Cerebellar cortex (tissue), 1 donor: ENCODE measurements around the gene FGF14.

ENCODE experiments used
- DNase-seq: peaks from one replicate; pipeline ENCODE4 v3.0.0-alpha.2; 2015; ENCODE audit warnings: low spot score

Gene FGF14

GRCh38 chr13:102367836-102368235 is 34.0 kb downstream of the FGF14 start:
- DNase-seq, result no peak

DNA sequence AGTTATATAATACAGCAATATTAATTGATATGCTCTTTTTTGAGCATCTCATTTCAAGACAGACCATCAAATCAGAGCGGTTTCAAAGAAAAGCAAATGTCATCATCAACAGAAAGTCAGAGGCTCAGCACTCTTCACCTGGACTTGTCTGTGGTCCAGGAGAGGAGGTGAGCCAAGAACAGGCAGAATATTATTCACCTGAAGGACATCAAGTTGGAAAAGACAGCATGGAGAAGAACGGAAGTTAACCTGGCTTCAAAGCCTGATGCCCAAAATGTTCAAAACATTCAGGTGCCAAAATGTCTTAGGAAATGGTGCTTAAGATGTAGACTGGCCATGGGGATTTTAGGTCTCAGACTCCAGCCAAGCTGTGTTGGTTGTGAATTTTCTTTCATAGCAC is 40.7 kb downstream of the FGF14 start:
- DNase-seq, result peak; percentile 66

DNA sequence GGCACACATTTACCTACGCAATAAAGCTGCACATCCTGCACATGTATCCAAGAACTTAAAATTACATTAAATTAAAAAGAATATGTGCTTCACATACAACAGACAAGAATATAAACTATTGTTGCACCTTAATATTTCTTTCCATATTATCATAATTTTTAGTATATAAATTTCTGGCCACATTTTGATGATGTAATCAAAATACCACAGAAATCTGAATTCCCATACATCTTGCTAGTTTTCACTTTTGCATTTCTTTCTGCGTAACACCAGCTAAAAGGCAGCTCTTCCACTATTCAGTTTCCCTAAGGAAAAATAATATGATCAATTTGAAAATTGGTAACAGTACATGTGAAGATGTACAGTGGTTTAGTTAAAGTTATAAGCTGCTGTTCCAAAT is 42.6 kb downstream of the FGF14 start:
- DNase-seq, result no peak

GRCh38 chr13:102355251-102355650 is 46.6 kb downstream of the FGF14 start:
- DNase-seq, result no peak

DNA sequence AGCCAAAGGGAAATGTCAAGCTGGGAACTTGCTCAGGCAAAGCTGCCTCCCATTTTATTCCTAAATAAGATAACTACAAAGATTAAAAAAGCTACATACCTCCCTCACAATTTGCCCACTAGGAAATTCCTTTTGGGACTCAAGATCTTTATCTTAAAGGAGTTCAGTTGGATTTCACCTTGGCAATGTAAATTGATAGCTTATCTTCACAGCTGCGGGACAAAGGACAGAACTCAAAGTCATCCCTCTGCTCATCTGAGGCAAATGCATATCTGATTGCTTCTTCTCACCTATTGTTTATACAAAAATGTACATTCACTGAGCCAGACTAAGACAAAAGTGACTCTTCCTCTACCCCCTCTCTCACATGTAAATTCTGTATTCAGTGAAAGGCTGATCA is 47.8 kb downstream of the FGF14 start:
- DNase-seq, result no peak

- peak; percentile 82 for DNase-seq
Observed at GRCh38 chr13:102351521-102351920, 50.3 kb downstream of the FGF14 start.

DNA sequence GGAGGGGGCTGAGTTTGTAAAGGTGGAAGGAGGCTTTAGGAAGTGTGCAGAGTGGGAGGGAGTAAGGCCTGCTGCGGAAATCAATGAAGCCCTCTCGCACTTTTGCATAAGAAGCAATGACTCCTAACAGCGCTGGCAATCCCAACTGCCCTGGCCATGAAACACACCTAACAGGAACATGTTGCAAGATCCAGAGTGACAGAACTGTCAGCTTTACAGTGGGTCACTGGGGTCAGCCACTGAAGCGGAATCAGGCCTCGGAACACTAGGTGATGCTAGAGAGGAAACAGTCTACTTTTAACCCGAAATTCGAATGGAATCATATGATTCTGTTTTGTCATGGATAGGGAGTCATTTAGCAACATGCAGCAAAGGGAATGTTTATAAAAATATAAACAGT is 54.4 kb downstream of the FGF14 start:
- no peak for DNase-seq

- DNase-seq, result no peak
Observed at GRCh38 chr13:102346769-102347168, 55.1 kb downstream of the FGF14 start.

DNA sequence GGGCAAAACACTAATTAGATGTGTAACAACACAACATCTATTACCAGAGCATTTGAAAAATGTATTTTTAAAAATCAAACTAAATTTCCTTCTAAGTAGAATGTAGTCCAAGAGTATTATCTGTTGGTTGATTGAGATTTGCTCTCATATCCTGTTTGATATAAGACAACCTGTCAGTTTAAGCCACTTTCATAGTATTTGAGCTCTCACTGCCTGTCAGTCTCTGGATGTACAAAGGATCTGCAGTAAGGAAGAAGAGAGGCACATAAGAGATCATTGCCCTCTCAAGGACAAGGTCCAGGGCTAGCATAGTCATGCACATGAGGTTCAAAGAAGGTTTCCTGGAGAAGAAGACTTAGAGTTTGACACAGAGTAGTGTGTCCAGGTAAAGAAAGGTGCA is 57.4 kb downstream of the FGF14 start:
- no peak for DNase-seq

- DNase-seq, result peak; percentile 51
Observed at GRCh38 chr13:102333320-102334198, 68.3 kb downstream of the FGF14 start.

DNA sequence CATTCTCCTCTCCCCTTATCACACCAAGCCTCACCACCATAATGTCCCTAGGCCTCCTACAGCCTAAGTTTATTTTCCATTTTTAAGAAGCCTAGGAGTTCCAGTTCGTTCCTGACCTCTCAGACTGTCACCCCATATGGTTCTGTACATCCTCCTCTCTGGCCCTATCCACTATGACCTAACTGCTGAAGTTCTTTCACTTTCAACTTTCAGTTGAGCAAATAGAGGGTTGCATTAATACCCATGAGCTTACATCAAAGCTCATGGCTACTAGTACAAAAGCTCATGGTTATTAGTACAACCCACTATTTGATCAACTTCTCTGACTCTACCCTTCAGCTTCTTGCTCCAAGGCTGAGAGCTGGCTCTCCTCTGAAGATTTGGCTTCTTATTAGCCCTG is 72.9 kb downstream of the FGF14 start:
- no peak for DNase-seq

DNA sequence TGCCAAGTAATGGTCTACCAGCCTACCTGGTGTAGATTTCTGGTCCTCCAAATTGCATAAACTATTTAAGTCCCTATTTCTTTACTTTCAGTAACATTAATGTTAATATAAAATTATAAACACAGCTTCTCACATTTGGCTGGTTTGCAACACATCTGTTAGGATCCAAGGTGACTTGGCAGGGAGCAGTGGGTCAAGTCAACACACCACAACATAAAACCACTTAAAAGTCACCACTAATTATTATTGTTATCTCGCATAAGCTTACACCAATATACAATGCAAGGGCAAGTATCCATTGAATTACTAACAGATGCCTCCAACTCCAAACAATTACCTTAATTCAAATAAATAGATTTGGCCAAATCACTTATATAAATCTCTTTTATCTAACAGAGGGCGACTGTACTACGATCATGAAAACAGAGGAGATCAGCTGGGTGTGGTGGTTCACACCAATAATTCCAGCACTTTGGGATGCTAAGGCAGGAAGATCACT is 74.7 kb downstream of the FGF14 start:
- DNase-seq, result no peak

GRCh38 chr13:102326381-102327118 is 75.3 kb downstream of the FGF14 start:
- DNase-seq, result no peak

DNA sequence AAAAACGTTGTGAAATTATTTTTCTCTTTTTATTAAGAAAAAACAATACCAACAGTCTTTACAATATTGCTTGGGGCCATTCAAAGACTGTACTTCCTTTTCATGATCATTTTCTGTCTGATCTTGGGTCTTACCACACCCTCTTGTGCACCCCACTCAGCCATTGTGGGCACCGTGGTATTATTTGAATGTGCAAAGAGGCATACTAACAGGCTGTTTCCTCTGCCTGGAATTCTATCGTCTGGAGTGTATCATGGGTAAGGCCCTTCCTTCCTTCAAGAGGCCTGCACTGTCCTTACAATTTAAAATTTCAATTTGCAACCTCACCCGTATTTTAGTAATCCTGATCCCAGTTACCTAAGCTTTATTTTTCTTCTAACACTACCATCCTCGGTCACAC is 76.5 kb downstream of the FGF14 start:
- no peak for DNase-seq

- no peak for DNase-seq
Observed at GRCh38 chr13:102323505-102323904, 78.3 kb downstream of the FGF14 start.

DNA sequence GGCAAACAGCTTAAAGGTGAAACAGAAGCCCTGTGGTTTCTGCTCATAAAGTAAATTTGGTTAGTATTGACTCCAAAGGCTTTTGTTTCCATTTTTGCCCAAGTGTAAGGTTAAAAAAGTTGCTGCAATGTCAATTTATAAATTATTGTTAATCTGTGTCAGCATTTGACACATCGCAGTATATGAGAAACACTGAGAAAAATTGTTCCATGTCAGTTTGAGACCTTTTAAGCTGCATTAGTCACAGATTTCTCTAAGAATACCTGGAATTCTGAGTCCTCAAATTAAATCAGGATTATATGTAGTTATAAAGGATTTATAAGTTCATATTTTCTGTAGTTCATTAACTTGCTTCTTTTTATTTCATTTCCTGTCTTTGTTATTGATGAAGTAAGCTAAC is 78.8 kb downstream of the FGF14 start:
- no peak for DNase-seq

- DNase-seq, result no peak
Observed at GRCh38 chr13:102322211-102322610, 79.6 kb downstream of the FGF14 start.

- no peak for DNase-seq
Observed at GRCh38 chr13:102318233-102318632, 83.6 kb downstream of the FGF14 start.

DNA sequence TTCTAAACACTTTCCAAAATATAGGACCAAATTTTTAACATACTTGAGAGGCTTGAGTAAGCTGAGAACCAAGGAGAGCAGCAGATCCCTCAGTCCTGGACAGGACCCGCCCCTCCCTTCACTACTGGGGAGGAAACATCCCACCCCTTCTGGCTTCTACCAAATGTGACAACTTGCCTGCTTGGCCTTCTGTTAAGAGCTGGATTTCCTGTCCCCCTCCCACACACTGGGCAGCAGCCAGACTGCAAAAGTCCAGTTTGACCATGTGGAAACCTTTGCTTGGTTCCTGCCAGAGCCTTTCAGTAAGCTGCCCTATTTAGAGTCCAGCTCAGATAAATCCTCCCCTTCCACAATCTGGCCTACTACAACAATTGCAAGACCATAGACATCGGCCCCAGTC is 84.3 kb downstream of the FGF14 start:
- DNase-seq, result peak; percentile 99

DNA sequence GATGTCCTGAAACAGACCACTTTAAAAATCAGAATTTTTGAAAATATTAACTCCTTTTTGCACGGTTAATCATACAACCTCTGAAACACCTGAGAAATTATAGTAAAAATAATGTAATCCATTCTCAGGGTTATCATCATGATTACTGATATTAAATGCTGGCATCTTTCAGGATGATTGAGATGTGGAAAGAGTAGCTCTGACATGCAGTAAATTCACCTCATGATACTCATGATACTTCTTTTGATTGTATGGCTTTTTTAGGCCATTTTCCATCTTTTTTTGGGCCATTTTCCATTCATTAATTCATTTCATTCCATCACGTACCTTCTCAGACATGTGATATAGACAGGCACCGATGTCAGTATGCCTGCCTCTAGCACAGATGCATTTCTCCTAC is 85.1 kb downstream of the FGF14 start:
- DNase-seq, result no peak

DNA sequence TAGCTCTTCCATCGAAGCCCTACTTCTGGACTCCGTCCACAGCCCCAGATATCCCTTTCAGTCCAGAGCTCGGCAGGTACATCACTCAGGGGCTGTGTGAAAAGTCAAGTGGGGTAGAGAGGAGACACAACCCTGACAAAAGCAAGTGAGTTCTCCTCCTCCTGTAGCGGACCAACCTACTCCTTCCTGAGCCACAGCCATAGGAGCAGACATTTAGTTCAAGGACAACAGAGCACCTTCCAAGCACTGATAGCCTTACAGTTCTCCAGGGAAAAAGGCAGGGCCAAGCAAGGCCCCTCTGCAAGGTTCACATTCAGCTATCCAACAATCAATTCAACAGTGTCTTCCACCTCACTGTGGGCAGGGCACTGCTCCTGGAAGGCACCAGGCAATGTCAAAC is 89.0 kb downstream of the FGF14 start:
- DNase-seq, result peak; percentile 62

DNA sequence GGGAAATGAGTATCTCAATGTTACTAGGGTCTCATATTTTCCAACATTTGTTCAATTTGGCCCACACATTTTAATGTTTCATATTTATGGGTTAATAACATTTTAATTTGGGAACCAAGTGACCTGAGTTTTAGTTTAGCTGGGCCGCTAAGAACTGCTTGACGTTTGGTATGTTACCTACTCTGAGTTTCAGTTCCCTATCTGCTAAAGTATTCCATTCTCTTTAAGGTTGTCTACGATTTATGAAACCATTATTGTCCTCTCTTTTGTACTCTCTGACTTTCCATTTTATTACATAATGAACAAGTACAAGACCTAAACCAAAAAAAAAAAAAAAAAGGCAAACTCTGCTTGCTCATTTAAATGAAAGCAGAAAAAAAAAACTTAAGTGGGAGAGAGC is 89.9 kb downstream of the FGF14 start:
- DNase-seq, result no peak

GRCh38 chr13:102311419-102311796 is 90.4 kb downstream of the FGF14 start:
- no peak for DNase-seq
